Activated CD8-positive, alpha-beta memory T cell treated with anti-CD3 and anti-CD28 coated beads, Interleukin-2, amount 10 ng/mL, durations not matched to agents 7 days and 5 days (primary cell): ENCODE measurements around the gene LHX5. TPM values are rescaled to one million over a fixed set of nuclear protein-coding genes. Genes with fewer than 3 reads are reported as not detected.

Experiments
- ATAC-seq: fragments of 150-1000 bp; cut with Tn5 transposase; one replicate; pipeline ENCODE4 v1.10.0; 2021; ENCODE audit warnings: moderate library complexity
- CTCF ChIA-PET: fragments of 350-600 bp; sonication (Branson Sonifier 250); formaldehyde crosslinking; loops from one replicate; lab custom pipeline; 2021; ENCODE audit warnings: antibody characterized with exemption; lab: Charles Lee
- DNase-seq: peaks from one replicate; pipeline ENCODE4 v3.0.0-alpha.2; 2020
- H3K27ac Mint-ChIP-seq: one replicate; pipeline ENCODE4 v1.8.0; 2021; ENCODE audit warnings: mild to moderate bottlenecking, mixed read lengths
- H3K27me3 Mint-ChIP-seq: one replicate; pipeline ENCODE4 v1.8.0; 2021; ENCODE audit warnings: mixed read lengths
- H3K36me3 Mint-ChIP-seq: one replicate; pipeline ENCODE4 v1.8.0; 2021; ENCODE audit warnings: mild to moderate bottlenecking, mixed read lengths
- H3K4me1 Mint-ChIP-seq: one replicate; pipeline ENCODE4 v1.8.0; 2021; ENCODE audit warnings: mixed read lengths
- H3K4me3 Mint-ChIP-seq: one replicate; pipeline ENCODE4 v1.8.0; 2021; ENCODE audit warnings: mild to moderate bottlenecking, moderate library complexity, mixed read lengths
- H3K9me3 Mint-ChIP-seq: one replicate; pipeline ENCODE4 v1.8.0; 2022; ENCODE audit warnings: low read depth, mixed read lengths
- total RNA-seq, 2 experiments: library from RNA; stranded (reverse); gene quantifications; one replicate each; pipeline ENCODE4 v1.2.3, GENCODE V29; 2021

LHX5 gene
- total RNA-seq, 2 experiments from 2014 or later = not detected

DNA sequence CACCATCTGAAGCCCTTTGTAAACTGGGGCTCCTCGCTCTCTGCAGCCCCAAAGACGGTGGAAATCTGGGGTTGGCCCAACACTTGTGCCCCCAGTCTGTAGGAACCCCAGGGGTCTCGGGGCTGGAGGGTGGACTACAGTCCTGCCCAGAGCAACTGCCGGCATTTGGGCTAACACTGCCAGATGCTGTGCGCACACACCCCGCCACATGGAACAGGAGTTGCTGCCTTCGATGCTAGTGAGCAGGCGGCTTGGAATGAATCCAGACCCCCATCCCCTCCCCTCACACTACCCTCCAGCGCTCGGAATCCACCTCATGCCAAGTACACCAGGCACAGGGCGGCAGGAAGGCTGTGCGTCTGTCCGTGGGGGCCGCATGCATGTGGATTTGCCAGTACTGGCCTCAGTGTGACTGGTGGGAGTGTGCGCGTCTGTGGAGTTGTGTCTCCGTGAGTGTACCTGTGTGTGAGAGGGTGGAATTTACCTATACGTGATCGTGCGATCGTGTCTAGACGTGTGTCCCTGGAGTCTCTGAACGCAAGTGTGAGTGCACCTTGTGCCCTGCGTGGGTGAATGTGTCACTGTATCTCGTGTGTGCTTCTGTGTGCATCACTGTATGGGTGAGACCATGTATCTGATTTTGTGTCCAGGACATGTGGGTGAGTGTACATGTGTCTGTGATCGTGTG, 5.1 kb downstream of the LHX5 start:
- peaks cover 2% of the 10 kb centered on the region for H3K36me3 Mint-ChIP-seq
- H3K9me3 Mint-ChIP-seq = no peaks in the 10 kb centered on the region
- DNase-seq = no peak
- H3K27me3 Mint-ChIP-seq = peaks cover 85% of the 10 kb centered on the region
- CTCF ChIA-PET = no interaction called here
- ATAC-seq = no peak
- H3K4me1 Mint-ChIP-seq = peaks cover 13% of the 10 kb centered on the region
- no peak overlapping the region for H3K4me3 Mint-ChIP-seq
- H3K27ac Mint-ChIP-seq = no peak overlapping the region

DNA sequence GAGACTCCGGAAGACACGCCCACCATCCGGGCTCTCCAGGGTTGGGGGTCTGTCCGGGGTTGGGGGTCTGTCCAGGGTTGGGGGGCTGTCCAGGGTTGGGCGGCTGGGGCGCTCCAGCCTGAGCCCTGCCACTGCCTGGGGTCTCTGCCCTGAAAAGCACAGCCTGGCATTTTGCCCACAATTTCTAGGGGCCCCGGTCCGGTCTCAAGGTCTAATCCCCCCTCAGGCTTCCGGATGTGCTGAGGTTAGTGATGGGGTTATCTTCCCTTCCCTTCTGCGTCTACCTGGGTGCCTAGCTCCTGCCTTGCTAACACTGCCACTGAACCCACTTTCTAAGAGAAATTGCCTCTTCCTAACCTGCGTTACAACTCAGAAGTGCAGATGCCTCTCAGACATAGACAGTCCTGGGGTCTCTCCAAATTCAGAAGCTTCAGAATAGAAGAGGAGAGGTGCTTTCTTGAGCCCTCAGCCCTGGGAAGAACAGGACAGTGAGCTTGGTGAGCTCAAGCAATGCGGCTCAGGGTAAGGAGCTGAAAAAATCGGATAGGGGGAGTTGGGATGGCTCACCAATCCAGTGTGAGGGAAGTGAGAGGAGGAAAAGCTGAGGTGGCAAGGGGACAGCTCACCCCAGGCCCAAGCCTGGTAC, 5.7 kb downstream of the LHX5 start:
- Mint-ChIP-seq H3K9me3 (no peaks in the 10 kb centered on the region), H3K27ac (no peak overlapping the region), H3K4me3 (no peak overlapping the region), H3K36me3 (peaks cover 2% of the 10 kb centered on the region), H3K4me1 (peaks cover 14% of the 10 kb centered on the region), H3K27me3 (peaks cover 86% of the 10 kb centered on the region)
- no peak for DNase-seq
- CTCF ChIA-PET = no interaction called here
- ATAC-seq = no peak

DNA sequence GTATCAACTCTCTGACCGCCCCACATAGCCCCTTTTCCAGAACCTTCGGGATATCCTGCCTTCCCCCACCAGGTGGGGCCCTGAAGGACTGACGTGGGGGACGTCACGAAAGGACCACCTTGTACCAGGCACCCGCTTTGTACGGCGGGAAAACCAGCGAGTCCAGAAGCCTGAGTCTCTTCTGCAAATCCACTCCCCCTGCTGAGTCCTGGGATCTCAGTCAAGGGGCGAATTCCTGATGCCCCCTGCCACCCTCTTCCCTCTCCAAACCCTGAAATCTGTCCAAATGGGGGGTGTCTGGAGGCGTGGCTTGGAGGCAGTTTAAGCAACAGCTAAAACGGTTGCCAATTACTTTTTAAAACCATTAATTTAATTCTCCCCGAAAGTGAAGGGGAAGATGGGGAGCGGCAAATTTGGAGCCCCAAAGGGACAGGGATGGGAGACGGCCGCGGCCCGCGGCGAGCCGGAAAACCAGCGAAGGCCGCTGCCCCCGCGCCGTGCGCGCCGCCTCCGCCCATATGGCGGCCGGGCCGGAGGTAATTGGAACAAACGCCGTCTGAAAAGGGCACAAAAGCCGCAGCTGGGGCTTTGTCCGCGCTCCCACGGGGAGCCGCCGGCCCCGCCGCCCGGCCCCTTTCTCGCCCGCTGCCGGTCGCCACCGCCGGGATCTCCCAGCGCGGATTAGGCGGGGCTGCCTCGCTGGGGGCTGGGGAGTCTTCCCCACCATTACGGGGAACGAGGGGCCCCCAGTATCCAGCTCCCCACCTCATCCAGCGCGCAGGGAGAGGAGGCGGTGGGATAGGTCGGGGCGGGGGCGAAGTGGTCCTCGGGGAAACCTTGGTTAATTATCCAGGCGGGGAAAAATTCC, 6.6 kb downstream of the LHX5 start:
- H3K27me3 Mint-ChIP-seq = peaks cover 86% of the 10 kb centered on the region
- no peaks in the 10 kb centered on the region for H3K9me3 Mint-ChIP-seq
- DNase-seq (no peak), ATAC-seq (no peak)
- H3K27ac Mint-ChIP-seq = no peak overlapping the region
- H3K4me1 Mint-ChIP-seq = peaks cover 14% of the 10 kb centered on the region
- no peak overlapping the region for H3K4me3 Mint-ChIP-seq
- CTCF ChIA-PET = no interaction called here
- peaks cover 2% of the 10 kb centered on the region for H3K36me3 Mint-ChIP-seq

DNA sequence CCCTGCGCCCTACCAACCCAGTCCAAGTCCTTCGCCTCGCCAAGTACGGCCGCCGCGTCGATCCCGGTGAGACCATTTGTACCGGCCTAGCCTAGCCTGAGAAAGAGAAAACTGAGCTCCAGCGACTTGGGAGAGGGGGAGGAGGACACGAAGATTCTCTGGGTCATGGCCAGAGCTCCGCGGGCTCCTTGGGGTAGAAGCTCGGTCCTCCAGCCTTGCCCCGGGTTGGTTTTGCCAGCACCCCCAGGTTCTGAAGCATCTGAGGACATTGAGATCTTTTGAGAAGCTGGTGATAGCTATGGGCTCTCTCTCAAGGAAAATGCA, 7.3 kb downstream of the LHX5 start:
- no peak for ATAC-seq
- Mint-ChIP-seq H3K27ac (no peak overlapping the region), H3K27me3 (peaks cover 81% of the 10 kb centered on the region), H3K9me3 (no peaks in the 10 kb centered on the region), H3K4me3 (no peak overlapping the region), H3K4me1 (peaks cover 14% of the 10 kb centered on the region), H3K36me3 (peaks cover 2% of the 10 kb centered on the region)
- CTCF ChIA-PET = no interaction called here
- no peak for DNase-seq

DNA sequence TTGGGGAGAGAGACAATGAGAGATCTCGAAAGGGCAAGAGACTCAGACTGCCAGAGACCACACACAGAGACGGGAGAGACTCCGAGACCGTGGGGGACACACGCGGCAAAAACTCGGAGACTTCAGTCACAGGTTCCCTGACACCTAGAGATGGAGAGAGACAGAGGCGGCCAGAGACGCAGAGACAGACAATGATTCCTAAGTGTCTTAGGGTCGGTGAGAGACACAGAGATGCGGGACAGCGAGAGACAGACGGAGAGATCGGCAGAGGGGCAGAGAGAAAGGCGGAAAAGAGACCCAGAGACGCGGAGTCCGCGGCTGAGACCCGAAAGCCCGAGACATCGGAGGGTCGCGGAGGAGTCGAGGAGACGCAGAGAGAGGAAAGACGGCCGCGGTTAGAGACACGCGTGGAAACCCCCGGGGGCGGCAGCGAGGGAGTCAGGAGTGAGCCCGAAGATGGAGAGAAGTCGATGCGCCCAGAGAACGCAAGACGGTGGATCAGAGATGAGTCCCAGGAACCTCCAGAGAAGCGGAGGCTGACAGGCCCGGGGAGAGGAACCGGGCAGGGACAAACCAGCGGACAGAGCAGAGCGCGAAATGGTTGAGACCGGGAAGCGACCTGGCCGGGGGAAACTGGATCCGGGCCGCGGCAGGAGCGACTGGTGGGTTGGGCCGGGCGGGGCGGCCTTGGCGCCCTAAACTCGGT, 7.8 kb downstream of the LHX5 start:
- DNase-seq (no peak), ATAC-seq (no peak)
- Mint-ChIP-seq H3K4me3 (peak overlapping the region; percentile 6), H3K4me1 (peaks cover 14% of the 10 kb centered on the region), H3K36me3 (peaks cover 2% of the 10 kb centered on the region), H3K9me3 (no peaks in the 10 kb centered on the region), H3K27ac (peak overlapping the region; percentile 72), H3K27me3 (peaks cover 81% of the 10 kb centered on the region)
- CTCF ChIA-PET = no interaction called here

DNA sequence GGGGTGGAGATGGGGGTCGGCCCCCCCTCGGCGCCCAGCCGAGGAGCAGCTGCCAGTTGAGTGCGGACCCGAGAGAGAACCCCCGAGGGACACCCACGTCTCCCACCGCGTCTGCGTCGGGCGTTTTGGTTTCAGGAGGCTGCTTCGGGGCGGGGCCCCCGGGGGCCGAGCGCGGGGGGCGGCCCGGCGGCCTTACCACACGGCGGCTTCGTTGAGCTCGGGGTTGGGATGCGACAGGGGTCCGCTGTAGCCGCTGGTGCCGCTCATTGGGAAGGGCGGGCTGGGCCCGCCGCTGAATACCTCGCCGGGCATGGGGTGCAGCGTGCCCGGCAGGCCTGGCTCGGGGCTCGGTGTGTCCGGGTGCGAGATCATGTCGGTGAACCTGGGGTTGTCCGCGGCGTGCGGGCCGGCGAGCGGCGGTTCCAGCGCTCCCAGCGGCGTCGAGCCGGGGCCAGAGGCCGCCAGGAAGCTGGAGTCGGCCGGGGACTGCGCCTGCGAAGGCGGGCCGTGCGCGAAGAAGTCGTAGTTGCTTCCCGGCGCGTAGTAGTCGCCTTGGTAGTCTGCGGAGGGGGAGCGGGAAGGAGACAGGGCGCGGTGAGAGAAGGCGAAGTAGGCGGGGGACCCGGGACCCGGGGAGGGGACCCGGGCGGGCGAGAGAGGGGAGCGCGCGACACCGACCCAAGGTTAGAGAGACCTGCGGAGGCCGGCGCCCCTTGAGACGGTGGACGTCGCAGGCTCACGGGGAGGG, 8.5 kb downstream of the LHX5 start:
- peaks cover 2% of the 10 kb centered on the region for H3K36me3 Mint-ChIP-seq
- H3K27ac Mint-ChIP-seq = peak overlapping the region; percentile 72
- peak overlapping the region; percentile 6 for H3K4me3 Mint-ChIP-seq
- CTCF ChIA-PET = interaction anchor here (0.7 to 2.9 kb wide), 5 partner anchors 11 to 449 kb away, joined by 3 to 14 read pairs (median 3); no protein-coding TSS in a partner anchor
- no peaks in the 10 kb centered on the region for H3K9me3 Mint-ChIP-seq
- peaks cover 79% of the 10 kb centered on the region for H3K27me3 Mint-ChIP-seq
- ATAC-seq = no peak
- H3K4me1 Mint-ChIP-seq = peaks cover 14% of the 10 kb centered on the region
- no peak for DNase-seq

DNA sequence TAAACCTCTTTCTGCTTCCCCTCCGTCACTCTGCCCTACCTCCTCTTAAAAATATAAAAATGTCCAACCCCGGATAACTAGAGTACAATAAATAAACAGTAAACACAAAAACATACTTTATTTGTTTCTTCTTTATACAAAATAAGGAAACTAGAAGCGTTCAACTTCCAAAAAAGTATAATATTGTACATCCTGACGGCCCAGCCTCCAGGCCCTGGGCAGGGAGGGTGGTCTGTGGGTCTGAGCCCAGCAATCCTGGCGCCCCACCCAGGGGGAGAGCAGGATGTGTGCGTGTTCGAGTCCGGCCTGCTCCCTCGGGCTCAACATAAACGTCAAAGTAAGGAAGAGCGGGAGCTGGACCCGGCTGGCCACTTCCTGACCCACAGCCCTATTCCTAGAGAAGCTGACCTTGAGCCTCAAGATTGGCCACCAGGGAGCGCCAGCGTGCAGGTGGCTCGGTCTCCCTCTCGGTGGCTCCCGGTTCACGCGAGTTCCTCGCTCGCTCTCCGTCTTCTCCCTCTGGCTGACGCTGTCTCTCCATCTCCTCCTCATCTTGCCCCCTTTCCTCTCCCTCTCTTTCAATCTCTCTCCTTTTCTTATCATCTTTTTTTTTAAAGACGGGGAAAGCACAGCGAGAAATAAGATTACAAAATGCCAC, 9.4 kb downstream of the LHX5 start:
- H3K4me3 Mint-ChIP-seq = no peak overlapping the region
- peaks cover 2% of the 10 kb centered on the region for H3K36me3 Mint-ChIP-seq
- peaks cover 14% of the 10 kb centered on the region for H3K4me1 Mint-ChIP-seq
- CTCF ChIA-PET = interaction anchor here (0.7 to 2.9 kb wide), 9 partner anchors 9 to 456 kb away, joined by 3 to 14 read pairs (median 3); no protein-coding TSS in a partner anchor
- H3K27ac Mint-ChIP-seq = peak overlapping the region; percentile 59
- ATAC-seq (peak; percentile 55), DNase-seq (peak; percentile 70)
- peaks cover 74% of the 10 kb centered on the region for H3K27me3 Mint-ChIP-seq
- H3K9me3 Mint-ChIP-seq = no peaks in the 10 kb centered on the region

DNA sequence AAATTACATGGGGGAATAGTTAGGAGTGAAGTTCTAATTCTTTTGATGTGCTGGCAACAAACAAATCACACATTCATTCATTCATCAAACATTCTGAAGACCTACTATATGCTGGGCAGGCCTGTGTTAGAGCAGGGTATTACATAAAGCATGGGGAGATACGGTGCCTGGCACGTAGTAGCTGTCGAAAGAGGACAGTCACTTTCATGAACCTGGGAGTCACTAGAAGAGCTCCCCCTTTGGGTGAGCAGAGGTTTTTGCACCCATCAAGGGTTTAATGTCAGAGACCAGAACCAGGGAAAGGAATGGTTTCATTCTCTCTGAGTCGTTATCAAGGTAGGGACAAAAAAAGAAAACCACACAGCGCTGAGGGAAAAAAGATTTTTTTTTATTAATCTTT, 10.0 kb downstream of the LHX5 start:
- ATAC-seq (no peak), DNase-seq (no peak)
- Mint-ChIP-seq H3K27ac (peak overlapping the region; percentile 64), H3K4me3 (no peak overlapping the region), H3K4me1 (peaks cover 12% of the 10 kb centered on the region), H3K36me3 (peaks cover 2% of the 10 kb centered on the region), H3K27me3 (peaks cover 74% of the 10 kb centered on the region), H3K9me3 (no peaks in the 10 kb centered on the region)
- CTCF ChIA-PET = interaction anchor here (0.7 to 2.9 kb wide), 8 partner anchors 9 to 456 kb away, joined by 3 to 14 read pairs (median 3); no protein-coding TSS in a partner anchor

DNA sequence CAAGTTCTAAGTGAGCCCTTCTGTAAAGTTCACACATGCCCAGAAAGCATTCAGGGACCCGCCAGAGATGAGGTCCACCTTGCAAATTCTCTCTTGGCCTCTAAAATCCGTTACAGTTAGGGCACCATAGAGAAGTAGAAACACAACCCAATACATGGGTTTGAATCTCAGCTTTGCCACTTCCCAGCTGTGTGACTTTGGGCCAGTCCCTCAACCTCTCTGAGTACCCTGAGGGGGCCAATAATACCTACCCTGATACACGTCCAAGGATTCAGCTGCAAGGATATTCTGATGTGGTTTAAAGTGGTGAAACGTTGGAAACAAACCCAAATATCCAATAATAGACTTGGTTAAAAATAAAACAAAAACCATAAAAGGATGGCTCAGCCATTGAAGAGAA, 11.7 kb downstream of the LHX5 start:
- Mint-ChIP-seq H3K4me3 (no peak overlapping the region), H3K27ac (no peak overlapping the region), H3K4me1 (peaks cover 13% of the 10 kb centered on the region), H3K36me3 (peaks cover 2% of the 10 kb centered on the region), H3K27me3 (peaks cover 61% of the 10 kb centered on the region), H3K9me3 (no peaks in the 10 kb centered on the region)
- ATAC-seq (no peak), DNase-seq (no peak)
- CTCF ChIA-PET = interaction anchor here (2.9 kb wide), 1 partner anchor 14 kb away, joined by 14 read pairs; no protein-coding TSS in a partner anchor

DNA sequence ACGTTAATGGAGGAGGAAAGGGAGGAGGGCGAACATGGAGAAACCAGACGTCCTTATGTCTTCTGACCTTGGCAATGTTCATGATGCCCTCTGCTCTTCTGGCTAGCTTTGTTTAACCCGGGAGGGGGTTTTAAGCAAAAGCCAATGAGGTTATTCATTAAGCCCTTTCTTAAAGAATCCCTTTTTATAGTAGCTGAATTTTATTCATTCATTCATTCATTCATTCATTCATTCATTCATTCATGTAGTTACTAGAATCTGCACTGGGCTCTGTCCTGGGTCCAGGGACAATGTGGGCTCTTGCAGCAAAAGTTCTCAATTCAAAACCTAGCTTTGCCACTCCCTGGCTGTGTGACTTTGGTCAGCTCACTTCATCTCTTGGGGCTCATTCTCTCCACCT, 14.0 kb downstream of the LHX5 start:
- peaks cover 43% of the 10 kb centered on the region for H3K27me3 Mint-ChIP-seq
- H3K27ac Mint-ChIP-seq = no peak overlapping the region
- no peaks in the 10 kb centered on the region for H3K9me3 Mint-ChIP-seq
- DNase-seq = no peak
- CTCF ChIA-PET = no interaction called here
- H3K36me3 Mint-ChIP-seq = no peaks in the 10 kb centered on the region
- H3K4me1 Mint-ChIP-seq = peaks cover 6% of the 10 kb centered on the region
- no peak overlapping the region for H3K4me3 Mint-ChIP-seq
- ATAC-seq = no peak

DNA sequence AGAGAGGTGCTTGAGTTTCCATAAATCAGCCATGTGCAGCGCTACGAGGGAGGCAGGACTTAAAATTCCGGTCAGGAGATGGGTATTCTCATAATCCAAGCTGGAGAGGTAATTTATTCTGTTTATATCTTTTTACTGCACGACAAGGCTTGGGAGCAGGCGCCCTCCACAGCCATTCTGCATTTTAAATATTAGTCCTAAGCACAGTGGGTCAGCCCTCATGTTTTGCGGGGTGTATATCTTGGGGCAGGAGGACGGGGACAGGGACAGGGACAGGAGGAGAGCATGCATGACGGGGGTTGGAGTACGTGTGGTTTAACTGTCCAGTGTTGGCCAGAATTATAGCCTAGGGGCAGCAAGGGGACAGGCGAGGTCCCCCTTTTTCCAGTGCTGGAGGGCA, 14.5 kb downstream of the LHX5 start:
- Mint-ChIP-seq H3K9me3 (no peaks in the 10 kb centered on the region), H3K4me1 (peaks cover 3% of the 10 kb centered on the region), H3K36me3 (no peaks in the 10 kb centered on the region), H3K4me3 (no peak overlapping the region), H3K27ac (no peak overlapping the region), H3K27me3 (peaks cover 39% of the 10 kb centered on the region)
- CTCF ChIA-PET = no interaction called here
- ATAC-seq (no peak), DNase-seq (no peak)

DNA sequence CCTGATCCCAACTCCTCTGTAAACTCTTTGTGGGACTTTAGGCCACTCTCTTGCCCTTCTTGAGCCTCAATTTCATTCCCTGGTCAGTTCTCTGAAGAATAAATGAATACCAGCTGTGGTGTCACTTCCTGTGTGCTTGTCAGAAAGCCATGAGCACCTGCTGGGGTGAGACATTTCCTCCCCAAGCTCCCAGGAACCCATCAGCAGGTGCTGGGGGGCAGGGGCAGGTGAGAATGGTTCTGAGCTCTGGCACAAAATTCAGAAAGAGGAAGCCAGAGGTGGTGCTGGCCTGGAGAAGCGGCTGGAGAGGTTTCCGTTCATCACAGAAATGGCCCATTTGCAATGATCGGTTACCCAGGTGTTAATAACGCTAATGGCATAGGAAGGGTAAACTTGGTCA, 14.9 kb downstream of the LHX5 start:
- Mint-ChIP-seq H3K9me3 (no peaks in the 10 kb centered on the region), H3K36me3 (no peaks in the 10 kb centered on the region), H3K4me1 (peaks cover 3% of the 10 kb centered on the region), H3K27ac (no peak overlapping the region), H3K4me3 (no peak overlapping the region), H3K27me3 (peaks cover 35% of the 10 kb centered on the region)
- DNase-seq (no peak), ATAC-seq (no peak)
- CTCF ChIA-PET = no interaction called here
